Kidney (tissue), 14 donors: ENCODE measurements around the gene CORO2B. TPM values are rescaled to one million over a fixed set of nuclear protein-coding genes. Genes with fewer than 3 reads are reported as not detected.

Source experiments
- DNase-seq, 5 donors: peaks; one replicate each; pipeline ENCODE4 v3.0.0-alpha.2; 2013 to 2020
- FAIRE-seq: peaks from 2 replicates; lab custom pipeline; 2012; peaks lifted over from hg19 to GRCh38; lab: Jason Lieb, UNC
- H3K27ac ChIP-seq, 2 donors: one replicate each; pipeline ENCODE4 v1.7.0; 2013; ENCODE audit warnings: low read depth in 2 of 2, low read length in 2 of 2, inconsistent platforms in 1 of 2
- H3K27me3 ChIP-seq: one replicate; pipeline ENCODE4 v1.7.1; 2013; ENCODE audit warnings: low read length, inconsistent platforms; ENCODE audit not compliant: control insufficient read depth, insufficient read depth
- H3K36me3 ChIP-seq, 3 donors: one replicate each; pipeline versions ENCODE4 v1.7.0 to v1.7.1; 2013; ENCODE audit warnings: low read length in 3 of 3, control low read depth in 1 of 3, inconsistent platforms in 1 of 3; ENCODE audit not compliant: insufficient read depth in 3 of 3, control insufficient read depth in 2 of 3
- H3K4me1 ChIP-seq, 3 donors: one replicate each; pipeline versions ENCODE4 v1.7.0 to v1.7.1; 2013; ENCODE audit warnings: low read length in 3 of 3, inconsistent platforms in 1 of 3, low read depth in 1 of 3; ENCODE audit not compliant: control insufficient read depth in 2 of 3, insufficient read depth in 2 of 3
- H3K4me3 ChIP-seq, 3 donors: one replicate each; pipeline versions ENCODE4 v1.7.0 to v1.8.1; 2013; ENCODE audit warnings: low read length in 3 of 3, control low read depth in 1 of 3, inconsistent platforms in 1 of 3
- H3K9ac ChIP-seq, 3 donors: one replicate each; pipeline versions ENCODE4 v1.7.0 to v1.7.1; 2013; ENCODE audit warnings: low read length in 3 of 3, control low read depth in 1 of 3, inconsistent platforms in 1 of 3
- H3K9me3 ChIP-seq, 3 donors: one replicate each; pipeline versions ENCODE4 v1.7.0 to v1.7.1; 2013; ENCODE audit warnings: low read length in 3 of 3, control low read depth in 1 of 3, inconsistent platforms in 1 of 3; ENCODE audit not compliant: control insufficient read depth in 2 of 3, insufficient read depth in 1 of 3
- intact Hi-C: fragments of 100-400 bp; cut with DNase I; formaldehyde crosslinking; loops from one replicate; pipeline ENCODE4 v1.11.1; 2022
- polyA plus RNA-seq: library from polyadenylated mRNA; stranded (reverse); fragments of 350-450 nt; fragmentation: Illumina TruSeq; extraction: RNeasy Lipid Tissue Mini Kit (QIAGEN cat#74804); gene quantifications from one replicate; pipeline ENCODE4 v1.2.3, GENCODE V29; 2014; ENCODE audit warnings: low read depth, low replicate concordance; ENCODE audit not compliant: insufficient read depth
- total RNA-seq: library from RNA; stranded (reverse); fragmentation: NEBNext Ultra II Directional; extraction: Animal tissue kit (Norgen Biotek cat#: 25700); gene quantifications from one replicate; pipeline ENCODE4 v1.2.1, GENCODE V29; 2021
- TF ChIP-seq, protein P1 (sequence below): IDR thresholded peaks from 3 replicates; pipeline ENCODE4 v1.5.1; 2012; ENCODE audit warnings: mild to moderate bottlenecking, moderate library complexity, borderline replicate concordance; ENCODE audit not compliant: insufficient read depth; ENCODE audit errors: extremely low read depth
- donor health status: control.
- donor health status: control.
- donor health status: control.
- donor health status: control.
- donor health status: control.
- donor health status: DM: yes; HTN: yes; CAD: no.
- donor health status: Normal renal cell carcinoma (clear cell type).

The CORO2B gene
- total and polyA plus RNA-seq, 2 donors from 2014 or later: 7.9 to 9.0 TPM

- TF ChIP-seq, protein P1, sequence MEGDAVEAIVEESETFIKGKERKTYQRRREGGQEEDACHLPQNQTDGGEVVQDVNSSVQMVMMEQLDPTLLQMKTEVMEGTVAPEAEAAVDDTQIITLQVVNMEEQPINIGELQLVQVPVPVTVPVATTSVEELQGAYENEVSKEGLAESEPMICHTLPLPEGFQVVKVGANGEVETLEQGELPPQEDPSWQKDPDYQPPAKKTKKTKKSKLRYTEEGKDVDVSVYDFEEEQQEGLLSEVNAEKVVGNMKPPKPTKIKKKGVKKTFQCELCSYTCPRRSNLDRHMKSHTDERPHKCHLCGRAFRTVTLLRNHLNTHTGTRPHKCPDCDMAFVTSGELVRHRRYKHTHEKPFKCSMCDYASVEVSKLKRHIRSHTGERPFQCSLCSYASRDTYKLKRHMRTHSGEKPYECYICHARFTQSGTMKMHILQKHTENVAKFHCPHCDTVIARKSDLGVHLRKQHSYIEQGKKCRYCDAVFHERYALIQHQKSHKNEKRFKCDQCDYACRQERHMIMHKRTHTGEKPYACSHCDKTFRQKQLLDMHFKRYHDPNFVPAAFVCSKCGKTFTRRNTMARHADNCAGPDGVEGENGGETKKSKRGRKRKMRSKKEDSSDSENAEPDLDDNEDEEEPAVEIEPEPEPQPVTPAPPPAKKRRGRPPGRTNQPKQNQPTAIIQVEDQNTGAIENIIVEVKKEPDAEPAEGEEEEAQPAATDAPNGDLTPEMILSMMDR: no peak
- Histone ChIP-seq H3K4me1 (no peaks in the 10 kb centered on the region), H3K9me3 (no peaks in the 10 kb centered on the region), H3K27ac (no peak overlapping the region), H3K9ac (no peak overlapping the region), H3K27me3 (no peaks in the 10 kb centered on the region), H3K36me3 (no peaks in the 10 kb centered on the region), H3K4me3 (no peak overlapping the region)
- no peak for DNase-seq
- no peak for FAIRE-seq
- intact Hi-C loops: no loop called here
These were observed 184.3 kb downstream of the CORO2B start for GRCh38 chr15:68763063-68763462.

DNA sequence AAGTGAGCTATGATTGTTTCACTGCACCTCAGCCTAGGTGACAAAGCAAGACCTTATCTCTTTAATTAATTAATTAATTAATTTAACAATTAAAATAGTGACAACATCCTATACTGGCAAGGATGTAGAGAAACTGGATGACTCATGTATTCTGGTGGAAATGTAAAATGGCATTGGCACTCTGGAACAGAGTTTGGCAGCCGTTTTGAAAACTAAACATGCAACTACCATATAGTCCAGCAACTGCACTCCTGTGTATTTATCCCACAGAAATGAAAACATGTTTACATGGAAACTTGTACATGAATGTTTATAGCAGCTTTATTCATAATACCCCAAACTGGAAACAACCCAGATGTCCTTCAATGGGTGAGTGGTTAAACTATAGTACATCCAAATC is 185.3 kb downstream of the CORO2B start:
- DNase-seq (no peak), FAIRE-seq (no peak)
- intact Hi-C loops: no loop called here
- H3K9me3 ChIP-seq: no peaks in the 10 kb centered on the region
- H3K36me3 ChIP-seq: no peaks in the 10 kb centered on the region
- no peaks in the 10 kb centered on the region for H3K4me1 ChIP-seq
- H3K9ac ChIP-seq: no peak overlapping the region
- no peak overlapping the region for H3K27ac ChIP-seq
- no peaks in the 10 kb centered on the region for H3K27me3 ChIP-seq
- TF ChIP-seq, protein P1: no peak
- no peak overlapping the region for H3K4me3 ChIP-seq

DNA sequence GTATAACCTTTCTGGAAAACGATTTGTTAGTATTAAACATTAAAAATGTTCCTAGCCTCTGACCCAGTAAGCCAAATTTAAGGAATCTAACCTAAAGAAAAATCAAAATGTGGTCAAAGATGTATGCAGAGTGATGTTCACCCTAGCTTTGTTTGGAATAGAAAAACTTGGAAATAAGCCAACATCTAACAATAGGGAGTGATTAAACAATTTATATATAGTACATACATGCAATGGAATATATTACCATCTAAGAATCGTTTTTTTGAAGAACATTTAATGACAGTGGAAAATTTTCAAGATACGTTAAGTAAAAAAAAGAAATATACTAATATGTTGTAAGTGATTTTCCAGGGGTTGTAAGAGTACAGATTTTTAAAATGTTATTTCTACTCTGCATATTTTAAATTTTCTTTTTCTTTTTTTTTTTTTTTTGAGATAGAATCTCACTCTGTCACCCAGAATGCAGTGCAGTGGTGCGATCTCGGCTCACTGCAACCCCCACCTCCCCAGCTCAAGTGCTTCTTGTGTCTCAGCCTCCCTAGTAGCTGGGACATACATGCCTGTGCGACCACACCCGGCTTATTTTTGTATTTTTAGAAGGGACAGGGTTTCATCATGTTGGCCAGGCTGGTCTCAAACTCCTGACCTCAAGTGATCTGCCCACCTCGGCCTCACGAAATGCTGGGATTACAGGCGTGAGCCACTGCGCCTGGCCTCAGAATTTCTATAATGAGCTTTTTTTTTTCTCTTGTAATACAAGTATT is 187.0 kb downstream of the CORO2B start:
- no peaks in the 10 kb centered on the region for H3K36me3 ChIP-seq
- intact Hi-C loops: no loop called here
- DNase-seq (no peak), FAIRE-seq (no peak)
- H3K9ac ChIP-seq: no peak overlapping the region
- H3K9me3 ChIP-seq: no peaks in the 10 kb centered on the region
- no peaks in the 10 kb centered on the region for H3K4me1 ChIP-seq
- no peaks in the 10 kb centered on the region for H3K27me3 ChIP-seq
- no peak overlapping the region for H3K4me3 ChIP-seq
- TF ChIP-seq, protein P1: no peak
- H3K27ac ChIP-seq: no peak overlapping the region
